Fibroblast of lung (primary cell): Measurements from ENCODE around the gene TMEM30A. TPM values are rescaled to one million over a fixed set of nuclear protein-coding genes. Genes with fewer than 3 reads are reported as not detected.

ENCODE experiments used
- DNase-seq, 2 donors: peaks; one replicate each; pipeline versions ENCODE4 v3.0.0 to v3.0.0-alpha.2; 2010; ENCODE audit warnings: low read depth in 2 of 2
- H2AFZ ChIP-seq: 2 replicates; pipeline ENCODE4 v1.5.1; 2012; ENCODE audit warnings: low read length, control low read depth, inconsistent platforms
- H3K27ac ChIP-seq: 2 replicates; pipeline ENCODE4 v1.5.1; 2011; ENCODE audit warnings: low read length, control low read depth; ENCODE audit not compliant: insufficient read depth
- H3K27me3 ChIP-seq: 2 replicates; pipeline ENCODE4 v1.5.1; 2011; ENCODE audit warnings: mild to moderate bottlenecking, low read length; ENCODE audit not compliant: control insufficient read depth, insufficient read depth
- H3K36me3 ChIP-seq: 2 replicates; pipeline ENCODE4 v1.5.1; 2011; ENCODE audit warnings: low read length; ENCODE audit not compliant: control insufficient read depth, insufficient read depth
- H3K4me1 ChIP-seq: 2 replicates; pipeline ENCODE4 v1.5.1; 2011; ENCODE audit warnings: low read length; ENCODE audit not compliant: control insufficient read depth, insufficient read depth; ENCODE audit errors: extremely low read depth
- H3K4me2 ChIP-seq: 2 replicates; pipeline ENCODE4 v1.5.1; 2011; ENCODE audit warnings: low read length, control low read depth; ENCODE audit not compliant: insufficient read depth; ENCODE audit errors: extremely low read depth
- H3K4me3 ChIP-seq, 4 experiments: fragments of 200-600 bp in 1 of 4; sonication (generic) in 1 of 4; replicated peaks in 1 of 4; 2 replicates each; pipeline ENCODE4 v1.5.1; 2011 to 2016; ENCODE audit warnings: low read length in 4 of 4, low read depth in 3 of 4, mild to moderate bottlenecking in 3 of 4, control low read depth in 2 of 4, inconsistent platforms in 1 of 4, mixed read lengths in 1 of 4; ENCODE audit not compliant: insufficient read depth in 1 of 4; ENCODE audit errors: control extremely low read depth in 1 of 4
- H3K79me2 ChIP-seq: 2 replicates; pipeline ENCODE4 v1.5.1; 2012; ENCODE audit warnings: mild to moderate bottlenecking, low read length, inconsistent platforms; ENCODE audit not compliant: control insufficient read depth, insufficient read depth
- H3K9ac ChIP-seq: 2 replicates; pipeline ENCODE4 v1.5.1; 2011; ENCODE audit warnings: mild to moderate bottlenecking, low read length, control low read depth; ENCODE audit not compliant: insufficient read depth
- H3K9me3 ChIP-seq: 2 replicates; pipeline ENCODE4 v1.5.1; 2012; ENCODE audit warnings: low read depth, low read length; ENCODE audit not compliant: control insufficient read depth, insufficient read depth
- H4K20me1 ChIP-seq: 2 replicates; pipeline ENCODE4 v1.5.1; 2011; ENCODE audit warnings: low read length; ENCODE audit not compliant: control insufficient read depth, insufficient read depth; ENCODE audit errors: extremely low read depth
- EZH2 ChIP-seq: IDR thresholded peaks from 2 replicates; pipeline ENCODE4 v1.5.1; 2012; ENCODE audit warnings: low read length, control low read depth, mild to moderate bottlenecking; ENCODE audit errors: missing control alignments
- polyA plus RNA-seq, 2 donors: library from polyadenylated mRNA; depleted of rRNA in 1 of 2; stranded (reverse) in 1 of 2; unstranded in 1 of 2; fragments of >200 nt; gene quantifications; 2 replicates each; pipeline ENCODE4 v1.2.1, GENCODE V29; 2011 to 2012; ENCODE audit warnings: missing spikeins in 1 of 2
- total RNA-seq: library from RNA; depleted of rRNA; stranded (reverse); fragments of >200 nt; gene quantifications from 2 replicates; pipeline ENCODE4 v1.2.1, GENCODE V29; 2014
- TF ChIP-seq, protein P1 (sequence below), 2 donors: IDR thresholded peaks in 1 of 2; conservative IDR thresholded peaks in 1 of 2; 1 replicate in 1 of 2; 2 replicates in 1 of 2; pipeline ENCODE4 v1.5.1; 2011 to 2012; ENCODE audit warnings: low read length in 2 of 2, control low read depth in 1 of 2, inconsistent platforms in 1 of 2, low read depth in 1 of 2, mild to moderate bottlenecking in 1 of 2

The TMEM30A gene
- total and polyA plus RNA-seq, 2 donors (not counting 1 experiment from before 2014, with no cell fraction given), result 111 to 153 TPM

DNA sequence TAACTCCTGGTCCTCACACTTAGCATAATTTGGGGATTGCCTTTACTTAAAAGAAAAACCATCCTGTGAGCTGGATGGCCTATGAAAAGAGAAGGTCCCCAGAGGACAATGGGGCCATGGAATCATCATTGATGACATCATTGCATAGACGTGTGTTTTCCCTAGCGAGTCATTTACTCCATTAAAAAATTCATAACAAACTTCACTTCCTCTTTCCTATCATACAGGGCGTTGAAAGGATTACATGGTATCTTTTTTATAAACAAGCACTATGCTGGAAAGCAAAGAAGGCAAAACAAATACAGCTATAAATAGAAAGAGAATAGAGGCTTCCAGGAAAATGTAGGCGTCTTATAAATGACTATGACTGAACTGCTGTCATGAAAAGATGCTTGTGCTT is 67.4 kb downstream of the TMEM30A start:
- Histone ChIP-seq H3K4me1 (peaks cover 4% of the 10 kb centered on the region), H3K27ac (peak overlapping the region; percentile 11), H3K4me3 (no peak overlapping the region), H3K4me2 (no peak overlapping the region), H3K9me3 (no peaks in the 10 kb centered on the region), H3K27me3 (no peaks in the 10 kb centered on the region), H3K36me3 (no peaks in the 10 kb centered on the region), H3K79me2 (no peaks in the 10 kb centered on the region), H4K20me1 (no peaks in the 10 kb centered on the region), H3K9ac (no peak overlapping the region), H2AFZ (no peak overlapping the region)
- peak; percentile 63 to 67 for DNase-seq
- TF ChIP-seq, protein P1, sequence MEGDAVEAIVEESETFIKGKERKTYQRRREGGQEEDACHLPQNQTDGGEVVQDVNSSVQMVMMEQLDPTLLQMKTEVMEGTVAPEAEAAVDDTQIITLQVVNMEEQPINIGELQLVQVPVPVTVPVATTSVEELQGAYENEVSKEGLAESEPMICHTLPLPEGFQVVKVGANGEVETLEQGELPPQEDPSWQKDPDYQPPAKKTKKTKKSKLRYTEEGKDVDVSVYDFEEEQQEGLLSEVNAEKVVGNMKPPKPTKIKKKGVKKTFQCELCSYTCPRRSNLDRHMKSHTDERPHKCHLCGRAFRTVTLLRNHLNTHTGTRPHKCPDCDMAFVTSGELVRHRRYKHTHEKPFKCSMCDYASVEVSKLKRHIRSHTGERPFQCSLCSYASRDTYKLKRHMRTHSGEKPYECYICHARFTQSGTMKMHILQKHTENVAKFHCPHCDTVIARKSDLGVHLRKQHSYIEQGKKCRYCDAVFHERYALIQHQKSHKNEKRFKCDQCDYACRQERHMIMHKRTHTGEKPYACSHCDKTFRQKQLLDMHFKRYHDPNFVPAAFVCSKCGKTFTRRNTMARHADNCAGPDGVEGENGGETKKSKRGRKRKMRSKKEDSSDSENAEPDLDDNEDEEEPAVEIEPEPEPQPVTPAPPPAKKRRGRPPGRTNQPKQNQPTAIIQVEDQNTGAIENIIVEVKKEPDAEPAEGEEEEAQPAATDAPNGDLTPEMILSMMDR (conservative IDR thresholded peaks at IDR 0.05 in 1 of 2, IDR thresholded peaks at IDR 0.05 in 1 of 2; ENCODE audit: low read depth in 1 of 2, low read length in 2 of 2), result no peak
- no peak for TF ChIP-seq EZH2

DNA sequence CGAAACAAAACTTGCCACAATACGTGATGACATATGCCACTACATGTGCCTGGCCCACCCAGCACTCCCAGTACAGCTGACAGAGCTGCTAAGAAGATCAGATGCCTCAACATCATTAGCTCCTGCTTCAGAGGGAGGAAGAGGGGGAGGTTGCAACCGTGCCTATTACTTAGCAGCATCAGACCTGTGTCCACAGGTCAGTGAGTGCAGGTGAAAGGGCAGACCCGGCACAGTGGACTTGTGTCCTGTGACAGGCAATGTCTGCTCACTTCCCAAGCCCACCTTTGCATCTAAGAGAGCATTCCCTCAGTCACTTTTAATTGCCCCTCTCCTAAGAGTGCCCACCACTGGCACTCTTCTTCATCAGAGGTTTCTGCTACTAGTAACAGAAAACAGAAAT is 69.3 kb downstream of the TMEM30A start:
- Histone ChIP-seq H3K36me3 (no peaks in the 10 kb centered on the region), H4K20me1 (no peaks in the 10 kb centered on the region), H2AFZ (no peak overlapping the region), H3K27ac (no peak overlapping the region), H3K79me2 (no peaks in the 10 kb centered on the region), H3K4me2 (no peak overlapping the region), H3K9me3 (no peaks in the 10 kb centered on the region), H3K9ac (no peak overlapping the region), H3K4me1 (peaks cover 4% of the 10 kb centered on the region), H3K4me3 (no peak overlapping the region), H3K27me3 (no peaks in the 10 kb centered on the region)
- TF ChIP-seq, protein P1 (conservative IDR thresholded peaks at IDR 0.05 in 1 of 2, IDR thresholded peaks at IDR 0.05 in 1 of 2; ENCODE audit: low read depth in 1 of 2, low read length in 2 of 2), result no peak
- TF ChIP-seq EZH2, result no peak
- no peak for DNase-seq

DNA sequence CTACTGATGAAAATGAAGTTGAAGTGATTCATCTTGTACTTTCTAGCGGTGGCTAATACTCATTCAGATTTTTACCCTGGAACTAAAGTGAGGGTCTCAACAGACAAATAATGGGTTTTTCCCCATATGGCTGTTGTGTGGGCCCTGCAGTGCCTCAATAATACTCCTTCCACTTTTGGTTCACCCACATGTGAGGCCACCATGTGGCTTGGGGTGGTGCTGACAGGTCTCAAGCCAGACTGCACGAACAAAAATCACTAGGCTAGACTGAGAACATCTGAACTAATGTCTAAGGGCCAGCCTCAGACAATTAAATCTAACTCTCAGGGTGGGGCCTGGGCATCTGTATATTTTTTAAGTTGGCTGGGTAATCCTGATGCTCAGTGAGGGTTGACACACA is 70.9 kb downstream of the TMEM30A start:
- Histone ChIP-seq H3K27ac (no peak overlapping the region), H3K4me2 (no peak overlapping the region), H3K9me3 (no peaks in the 10 kb centered on the region), H3K27me3 (no peaks in the 10 kb centered on the region), H4K20me1 (no peaks in the 10 kb centered on the region), H2AFZ (no peak overlapping the region), H3K36me3 (no peaks in the 10 kb centered on the region), H3K79me2 (no peaks in the 10 kb centered on the region), H3K4me3 (no peak overlapping the region), H3K4me1 (peaks cover 4% of the 10 kb centered on the region), H3K9ac (no peak overlapping the region)
- DNase-seq, result no peak
- TF ChIP-seq EZH2, result no peak
- TF ChIP-seq, protein P1 (conservative IDR thresholded peaks at IDR 0.05 in 1 of 2, IDR thresholded peaks at IDR 0.05 in 1 of 2; ENCODE audit: low read depth in 1 of 2, low read length in 2 of 2), result no peak
